ENCODE results near the gene DUS1L. TPM values are rescaled to one million over a fixed set of nuclear protein-coding genes. Genes with fewer than 3 reads are reported as not detected.

Gene DUS1L
- polyA plus RNA-seq, 1 of the 3 experiments (the other 2 are of a cell fraction): 163 TPM

DNA sequence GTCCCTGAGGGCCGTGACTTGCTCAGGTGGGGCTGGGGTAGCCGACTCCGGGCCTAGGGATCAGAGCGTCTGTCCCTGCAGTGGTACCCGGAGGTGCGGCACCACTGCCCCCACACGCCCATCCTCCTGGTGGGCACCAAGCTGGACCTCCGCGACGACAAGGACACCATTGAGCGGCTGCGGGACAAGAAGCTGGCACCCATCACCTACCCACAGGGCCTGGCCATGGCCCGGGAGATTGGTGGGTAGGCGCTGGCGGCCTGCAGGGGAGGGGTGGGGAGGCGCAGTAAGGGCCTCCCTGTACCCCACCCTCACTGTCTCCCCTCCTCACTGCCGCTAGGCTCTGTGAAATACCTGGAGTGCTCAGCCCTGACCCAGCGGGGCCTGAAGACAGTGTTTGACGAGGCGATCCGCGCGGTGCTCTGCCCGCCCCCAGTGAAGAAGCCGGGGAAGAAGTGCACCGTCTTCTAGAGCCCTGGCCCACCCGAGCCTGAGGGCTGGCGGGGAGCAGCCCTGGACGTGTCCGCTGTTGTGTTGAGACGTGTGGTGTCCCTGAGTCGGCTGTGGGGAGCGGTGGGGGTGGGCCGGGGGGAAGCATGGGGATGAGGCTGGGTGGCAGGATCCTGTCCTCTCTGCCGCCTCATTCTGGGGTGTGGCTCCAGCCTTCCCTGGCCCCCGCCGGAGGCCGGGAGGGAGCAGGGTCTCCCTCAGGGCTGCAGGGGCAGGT lies 32.1 kb downstream of the DUS1L start:
- Histone ChIP-seq H3K79me2 (ENCODE audit: insufficient read depth) (no peaks in the 10 kb centered on the region), H3F3A (replicated peaks; ENCODE audit: insufficient read depth) (peaks cover 35% of the 10 kb centered on the region), H3K4me2 (no peak overlapping the region), H3K9ac (no peak overlapping the region), H3K4me1 (ENCODE audit: control insufficient read depth in 1 of 2, insufficient read depth in 2 of 2, low read depth in 1 of 2, low read length in 1 of 2) (peaks cover 7 to 33% of the 10 kb centered on the region in 2 experiments), H3K27me3 (ENCODE audit: insufficient read depth) (no peaks in the 10 kb centered on the region), H3K9me3 (no peaks in the 10 kb centered on the region), H4K20me1 (ENCODE audit: insufficient read depth) (peaks cover 4% of the 10 kb centered on the region; the same call in 1 of the 2 replicates), H3K9me2 (no peaks in the 10 kb centered on the region), H3K4me3 (ENCODE audit: low read depth in 2 of 2, low read length in 1 of 2) (no peak overlapping the region), H3K36me3 (replicated peaks in 1 of 2; ENCODE audit: control insufficient read depth in 1 of 2, insufficient read depth in 2 of 2, low read length in 1 of 2) (peaks cover 5 to 10% of the 10 kb centered on the region in 2 experiments), H3K27ac (ENCODE audit: low read depth in 2 of 2, low read length in 1 of 2) (no peak overlapping the region), H2AFZ (ENCODE audit: low read depth) (no peak overlapping the region)
- no peak for TF ChIP-seq TAF1 (IDR thresholded peaks at IDR 0.05; ENCODE audit: borderline replicate concordance, low read depth, low read length)
- no peak for TF ChIP-seq GABPA (IDR thresholded peaks at IDR 0.05; ENCODE audit: low read depth)
- TF ChIP-seq REST (IDR thresholded peaks at IDR 0.05; ENCODE audit: low read depth, low read length): no peak
- TF ChIP-seq SMC3 (IDR thresholded peaks at IDR 0.05; ENCODE audit: low read depth, low read length): no peak
- TF ChIP-seq PBX3 (IDR thresholded peaks at IDR 0.05): no peak
- no peak for TF ChIP-seq MXI1 (IDR thresholded peaks at IDR 0.05; ENCODE audit: low read depth, low read length)
- no peak for TF ChIP-seq CHD2 (IDR thresholded peaks at IDR 0.05; ENCODE audit: low read length, partially characterized antibody)
- DNase-seq: no peak
- WGBS (ENCODE audit: low lambda C conversion rate): 95% methylated on average over 38 of the region's 38 CpGs
- POLR2A ChIA-PET: no interaction called here
- CTCF ChIA-PET: interaction anchor here (1.0 to 35.7 kb wide), 6 partner anchors 13 to 122 kb away, joined by 3 to 1216 read pairs (median 65); partner anchors contain the start of genes CENPX, DUS1L, LRRC45 and NOTUM

- peak overlapping the region; percentile 31; the same call in 1 of the 2 replicates for H3K9ac ChIP-seq
- H2AFZ ChIP-seq (ENCODE audit: low read depth): no peak overlapping the region
- 17% methylated on average over 11 of the region's 59 CpGs for WGBS (ENCODE audit: low lambda C conversion rate)
Measured at GRCh38 chr17:82031885-82032627, 33.5 kb downstream of the DUS1L start.

More at GRCh38 chr17:82031885-82032627, 33.5 kb downstream of the DUS1L start:
- Histone ChIP-seq H3K9me2 (no peaks in the 10 kb centered on the region), H4K20me1 (ENCODE audit: insufficient read depth) (peaks cover 4% of the 10 kb centered on the region; the same call in 1 of the 2 replicates), H3K4me2 (peak overlapping the region; percentile 81), H3K4me3 (ENCODE audit: low read depth in 2 of 2, low read length in 1 of 2) (peak overlapping the region; percentile 57 to 62; a peak in 3 of 4 replicates), H3K27ac (ENCODE audit: low read depth in 2 of 2, low read length in 1 of 2) (peak overlapping the region in 1 of 2 experiments; percentile 62; a peak in 2 of 4 replicates), H3K79me2 (ENCODE audit: insufficient read depth) (no peaks in the 10 kb centered on the region), H3F3A (replicated peaks; ENCODE audit: insufficient read depth) (peaks cover 34% of the 10 kb centered on the region), H3K4me1 (ENCODE audit: control insufficient read depth in 1 of 2, insufficient read depth in 2 of 2, low read depth in 1 of 2, low read length in 1 of 2) (peaks cover 7 to 29% of the 10 kb centered on the region in 2 experiments), H3K36me3 (replicated peaks in 1 of 2; ENCODE audit: control insufficient read depth in 1 of 2, insufficient read depth in 2 of 2, low read length in 1 of 2) (peaks cover 5 to 15% of the 10 kb centered on the region in 2 experiments), H3K27me3 (ENCODE audit: insufficient read depth) (no peaks in the 10 kb centered on the region), H3K9me3 (no peaks in the 10 kb centered on the region)
- ChIA-PET POLR2A (interaction anchor here (0.9 to 3.4 kb wide), 3 partner anchors 10 to 123 kb away, joined by 3 to 9 read pairs (median 7); partner anchors contain the start of genes CENPX and LRRC45), CTCF (interaction anchor here (0.8 to 35.7 kb wide), 15 partner anchors 11 to 163 kb away, joined by 3 to 1216 read pairs (median 14); partner anchors contain the start of genes CENPX, LRRC45, MAFG and NOTUM)
- DNase-seq: peak; percentile 85
- TF ChIP-seq MXI1 (IDR thresholded peaks at IDR 0.05; ENCODE audit: low read depth, low read length): peak; percentile 62
- TF ChIP-seq RAD21 (IDR thresholded peaks at IDR 0.05; ENCODE audit: low read length): no peak
